Memory B cell (primary cell): Measurements from ENCODE around the gene SDK1.

ENCODE experiments used
- ATAC-seq: fragments of 150-1000 bp; cut with Tn5 transposase; 2 replicates; pipeline ENCODE4 v1.10.0; 2021; ENCODE audit warnings: low read depth, mild to moderate bottlenecking, moderate library complexity
- DNase-seq, 2 donors: peaks; one replicate each; pipeline ENCODE4 v3.0.0; 2022; ENCODE audit warnings: low spot score in 2 of 2
- H3K27ac Mint-ChIP-seq: one replicate; pipeline ENCODE4 v1.8.0; 2022; ENCODE audit warnings: mild to moderate bottlenecking, moderate library complexity, mixed read lengths
- H3K27me3 Mint-ChIP-seq: one replicate; pipeline ENCODE4 v1.8.0; 2022; ENCODE audit warnings: mixed read lengths
- H3K36me3 Mint-ChIP-seq: one replicate; pipeline ENCODE4 v1.8.0; 2022; ENCODE audit warnings: mild to moderate bottlenecking, mixed read lengths
- H3K4me1 Mint-ChIP-seq: one replicate; pipeline ENCODE4 v1.8.0; 2022; ENCODE audit warnings: mixed read lengths
- H3K4me3 Mint-ChIP-seq: one replicate; pipeline ENCODE4 v1.8.0; 2022; ENCODE audit warnings: mild to moderate bottlenecking, moderate library complexity, mixed read lengths
- H3K9me3 Mint-ChIP-seq: one replicate; pipeline ENCODE4 v1.8.0; 2022; ENCODE audit warnings: mixed read lengths

The SDK1 gene, protein sequence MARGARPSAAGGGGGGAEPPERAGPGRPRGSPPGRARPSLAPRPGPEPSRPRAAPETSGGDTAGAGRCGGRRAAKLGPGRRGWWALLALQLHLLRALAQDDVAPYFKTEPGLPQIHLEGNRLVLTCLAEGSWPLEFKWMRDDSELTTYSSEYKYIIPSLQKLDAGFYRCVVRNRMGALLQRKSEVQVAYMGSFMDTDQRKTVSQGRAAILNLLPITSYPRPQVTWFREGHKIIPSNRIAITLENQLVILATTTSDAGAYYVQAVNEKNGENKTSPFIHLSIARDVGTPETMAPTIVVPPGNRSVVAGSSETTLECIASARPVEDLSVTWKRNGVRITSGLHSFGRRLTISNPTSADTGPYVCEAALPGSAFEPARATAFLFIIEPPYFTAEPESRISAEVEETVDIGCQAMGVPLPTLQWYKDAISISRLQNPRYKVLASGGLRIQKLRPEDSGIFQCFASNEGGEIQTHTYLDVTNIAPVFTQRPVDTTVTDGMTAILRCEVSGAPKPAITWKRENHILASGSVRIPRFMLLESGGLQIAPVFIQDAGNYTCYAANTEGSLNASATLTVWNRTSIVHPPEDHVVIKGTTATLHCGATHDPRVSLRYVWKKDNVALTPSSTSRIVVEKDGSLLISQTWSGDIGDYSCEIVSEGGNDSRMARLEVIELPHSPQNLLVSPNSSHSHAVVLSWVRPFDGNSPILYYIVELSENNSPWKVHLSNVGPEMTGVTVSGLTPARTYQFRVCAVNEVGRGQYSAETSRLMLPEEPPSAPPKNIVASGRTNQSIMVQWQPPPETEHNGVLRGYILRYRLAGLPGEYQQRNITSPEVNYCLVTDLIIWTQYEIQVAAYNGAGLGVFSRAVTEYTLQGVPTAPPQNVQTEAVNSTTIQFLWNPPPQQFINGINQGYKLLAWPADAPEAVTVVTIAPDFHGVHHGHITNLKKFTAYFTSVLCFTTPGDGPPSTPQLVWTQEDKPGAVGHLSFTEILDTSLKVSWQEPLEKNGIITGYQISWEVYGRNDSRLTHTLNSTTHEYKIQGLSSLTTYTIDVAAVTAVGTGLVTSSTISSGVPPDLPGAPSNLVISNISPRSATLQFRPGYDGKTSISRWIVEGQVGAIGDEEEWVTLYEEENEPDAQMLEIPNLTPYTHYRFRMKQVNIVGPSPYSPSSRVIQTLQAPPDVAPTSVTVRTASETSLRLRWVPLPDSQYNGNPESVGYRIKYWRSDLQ (N-terminal part only)

DNA sequence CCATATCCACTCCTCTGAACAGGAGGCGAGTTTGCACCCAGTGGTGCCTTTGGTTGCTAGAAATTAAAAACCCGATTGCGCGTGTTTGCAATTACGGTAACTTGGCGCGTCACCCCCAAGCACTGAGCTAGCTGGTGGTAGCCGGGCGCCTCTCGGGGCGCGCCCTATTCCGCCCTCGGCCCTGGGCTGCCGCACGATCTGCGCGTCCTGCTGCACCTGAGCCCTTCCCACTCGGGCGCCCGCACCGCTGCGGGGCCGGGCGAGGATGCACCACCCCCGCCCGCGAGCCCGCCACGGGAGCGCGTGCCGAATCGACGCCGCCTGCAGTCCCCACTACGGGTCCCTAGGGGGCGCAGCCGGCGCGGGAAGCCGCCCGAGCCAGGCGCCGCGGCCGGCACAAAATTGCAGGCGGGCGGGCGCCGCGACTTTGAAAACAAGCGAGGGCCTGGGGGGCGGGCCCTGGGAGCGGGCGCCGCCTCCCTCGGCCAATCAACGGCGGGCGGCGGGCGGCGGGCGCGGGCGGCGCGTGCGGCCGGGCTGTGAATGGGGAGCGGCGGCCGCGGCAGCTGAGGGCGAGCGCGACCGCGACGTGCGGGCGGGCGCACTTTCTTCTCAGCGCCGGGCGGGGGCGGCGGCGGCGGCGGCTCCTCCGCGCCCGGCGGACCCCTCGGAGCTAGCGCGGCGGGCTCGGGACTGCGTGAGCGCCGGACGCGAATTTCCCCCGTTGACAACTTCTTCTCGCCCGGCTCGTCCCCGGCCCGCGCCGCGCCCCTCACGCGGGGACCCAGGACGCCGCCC lies at the start of gene SDK1:
Gene SDK1 (plus strand): TSS at position 602 of the 798 bp plus-strand sequence. CDS start 335 bp downstream, outside the sequence.
- Mint-ChIP-seq H3K27me3 (peaks cover 12% of the 10 kb centered on the region), H3K36me3 (no peaks in the 10 kb centered on the region), H3K9me3 (peaks cover 3% of the 10 kb centered on the region), H3K4me1 (peaks cover 8% of the 10 kb centered on the region), H3K27ac (peak within 1 kb of the TSS; percentile 39), H3K4me3 (peak within 1 kb of the TSS; percentile 83)
- DNase-seq = peak; percentile 93 to 97
- ATAC-seq = peak; percentile 87

DNA sequence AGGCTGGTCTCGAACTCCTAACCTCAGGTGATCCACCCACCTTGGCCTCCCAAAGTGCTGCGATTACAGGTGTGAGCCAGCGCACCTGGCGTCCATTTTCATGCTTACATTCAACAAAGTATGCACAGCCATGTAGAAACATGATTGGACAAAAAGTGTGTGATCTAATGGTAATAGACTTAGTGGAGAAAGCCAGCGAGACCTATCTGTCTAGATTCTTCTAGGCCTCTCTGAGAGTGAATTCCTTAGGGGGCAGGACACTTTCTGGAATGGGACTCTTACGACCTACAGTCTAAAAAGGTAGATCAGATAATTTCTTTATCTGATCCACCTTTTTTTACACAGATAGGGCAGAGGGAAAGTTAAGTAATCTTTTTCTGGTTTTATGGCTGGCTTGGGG lies 46.3 kb upstream of the SDK1 start:
- Mint-ChIP-seq H3K4me3 (no peak overlapping the region), H3K36me3 (no peaks in the 10 kb centered on the region), H3K27ac (no peak overlapping the region), H3K4me1 (peaks cover 2% of the 10 kb centered on the region), H3K27me3 (peaks cover 3% of the 10 kb centered on the region), H3K9me3 (no peaks in the 10 kb centered on the region)
- ATAC-seq = no peak
- DNase-seq = no peak

DNA sequence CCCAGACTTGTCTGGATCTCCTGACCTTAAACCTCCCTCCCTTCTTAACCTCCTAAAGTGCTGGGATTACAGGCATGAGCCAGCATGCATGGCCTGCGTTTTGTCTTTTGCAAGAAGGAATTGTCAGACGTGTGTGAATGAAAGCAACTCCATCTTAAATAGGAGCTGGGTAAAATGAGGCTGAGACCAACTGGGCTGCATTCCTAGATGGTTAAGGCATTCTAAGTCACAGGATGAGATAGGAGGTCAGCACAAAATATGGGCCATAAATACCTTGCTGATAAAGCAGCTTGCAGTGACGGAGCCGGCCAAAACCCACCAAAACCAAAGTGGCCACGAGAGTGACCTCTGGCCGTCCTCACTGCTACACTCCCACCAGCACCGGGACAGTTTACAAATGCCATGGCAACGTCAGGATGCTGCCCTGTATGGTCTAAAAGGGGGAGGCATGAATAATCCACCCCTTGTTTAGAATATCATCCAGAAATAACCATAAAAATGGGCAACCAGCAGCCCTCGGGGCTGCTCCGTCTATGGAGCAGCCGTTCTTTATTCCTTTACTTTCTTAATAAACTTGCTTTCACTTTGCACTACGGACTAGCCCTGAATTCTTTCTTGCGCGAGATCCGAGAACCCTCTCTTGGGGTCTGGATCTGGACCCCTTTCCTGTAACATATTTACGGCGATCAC lies 41.2 kb upstream of the SDK1 start:
- ATAC-seq = no peak
- Mint-ChIP-seq H3K27me3 (peaks cover 10% of the 10 kb centered on the region), H3K36me3 (no peaks in the 10 kb centered on the region), H3K4me1 (peaks cover 3% of the 10 kb centered on the region), H3K4me3 (peak overlapping the region; percentile 59), H3K9me3 (no peaks in the 10 kb centered on the region), H3K27ac (no peak overlapping the region)
- DNase-seq = no peak

DNA sequence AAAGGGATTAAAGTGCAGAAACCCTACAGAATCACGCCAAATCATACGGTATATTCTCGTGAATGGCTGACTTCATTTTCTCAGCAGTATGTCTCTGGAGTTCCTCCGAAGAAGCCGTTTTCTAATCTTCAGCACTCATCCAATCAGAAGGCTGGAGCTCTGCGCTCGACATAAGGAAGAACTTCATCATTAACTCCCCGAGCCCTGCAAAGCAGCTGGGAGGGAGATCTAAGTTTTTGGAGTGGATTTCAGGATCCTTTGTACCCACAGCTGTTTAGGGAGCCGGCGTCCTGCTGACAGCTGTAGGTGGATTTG lies 40.7 kb upstream of the SDK1 start:
- H3K27me3 Mint-ChIP-seq = peaks cover 10% of the 10 kb centered on the region

DNA sequence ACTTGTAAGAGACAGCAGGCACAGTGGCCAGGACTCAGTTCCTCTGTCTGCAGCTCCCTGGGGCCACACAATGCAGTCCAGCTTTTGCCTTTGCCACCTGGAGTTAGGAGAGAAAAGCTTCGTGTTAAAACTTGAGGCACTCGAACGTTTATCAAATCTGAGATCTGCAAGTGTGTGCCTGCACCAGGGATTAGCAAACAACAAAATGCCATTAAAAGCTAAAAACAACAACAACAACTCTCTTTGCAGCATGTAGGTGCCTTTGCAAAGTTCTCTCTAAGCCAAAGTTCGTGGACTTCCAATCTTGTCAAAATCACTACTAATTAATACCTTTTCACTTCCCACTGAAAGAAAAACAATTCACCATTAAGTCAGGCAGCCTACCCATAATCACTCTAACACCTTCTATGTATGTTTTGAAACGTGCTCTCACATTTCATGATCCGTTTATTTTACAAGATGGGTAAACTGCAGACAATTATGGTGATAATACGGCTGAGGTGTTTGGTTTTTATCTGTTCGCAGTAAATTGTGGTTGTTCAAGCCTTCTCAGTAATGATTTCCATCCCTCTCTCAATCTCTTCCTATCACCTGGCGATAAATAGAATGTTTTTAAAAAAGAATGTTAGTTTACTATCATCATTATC lies 36.2 kb upstream of the SDK1 start:
- Mint-ChIP-seq H3K27me3 (peaks cover 12% of the 10 kb centered on the region), H3K27ac (no peak overlapping the region), H3K4me1 (peaks cover 3% of the 10 kb centered on the region), H3K4me3 (no peak overlapping the region), H3K36me3 (no peaks in the 10 kb centered on the region), H3K9me3 (no peaks in the 10 kb centered on the region)
- ATAC-seq (no peak), DNase-seq (no peak)

More for the DNA sequence above, 40.7 kb upstream of the SDK1 start:
- H3K9me3 Mint-ChIP-seq = no peaks in the 10 kb centered on the region
- ATAC-seq = no peak
- peak overlapping the region; percentile 59 for H3K4me3 Mint-ChIP-seq
- no peak for DNase-seq
- peaks cover 3% of the 10 kb centered on the region for H3K4me1 Mint-ChIP-seq
- no peaks in the 10 kb centered on the region for H3K36me3 Mint-ChIP-seq
- H3K27ac Mint-ChIP-seq = no peak overlapping the region

DNA sequence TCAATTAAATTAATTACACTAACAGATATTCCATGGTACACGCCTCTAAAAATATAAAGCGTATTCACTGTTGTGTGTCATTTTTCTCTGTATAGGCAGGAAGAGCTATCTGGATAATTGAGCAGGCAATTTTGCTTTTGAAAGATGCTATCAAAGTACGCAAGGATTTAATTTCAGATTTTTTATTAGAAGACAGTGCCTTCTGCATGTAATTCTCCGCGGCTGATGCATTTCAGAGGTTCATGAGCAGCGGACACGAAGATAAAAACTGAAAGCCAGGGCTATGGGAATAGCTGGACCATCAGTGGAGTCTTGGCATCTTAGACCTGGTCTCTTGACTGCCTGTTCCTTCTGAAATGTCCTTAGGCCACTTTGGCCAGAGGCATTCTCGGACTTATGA lies 35.7 kb upstream of the SDK1 start:
- no peaks in the 10 kb centered on the region for H3K36me3 Mint-ChIP-seq

DNA sequence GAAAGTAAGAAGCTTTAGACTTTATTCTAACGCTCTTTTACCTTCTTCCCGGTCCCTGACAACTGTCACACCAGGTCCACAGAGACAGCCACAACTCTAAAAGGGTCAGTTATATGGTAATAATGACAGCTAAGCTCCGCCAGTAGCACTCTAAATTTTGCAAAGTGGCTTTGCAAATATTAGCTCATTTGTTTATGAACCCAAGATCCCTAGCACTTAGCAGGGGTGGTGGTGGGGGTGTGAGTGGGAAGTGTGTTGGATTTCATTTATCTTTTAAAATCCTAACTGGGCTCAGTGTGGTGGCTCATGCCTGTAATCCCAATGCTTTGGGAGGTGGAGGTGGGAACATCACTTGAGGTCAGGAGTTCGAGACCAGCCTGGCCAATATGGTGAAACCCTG lies 34.8 kb upstream of the SDK1 start:
- H3K27ac Mint-ChIP-seq = no peak overlapping the region
- ATAC-seq = no peak

More for the DNA sequence above, 35.7 kb upstream of the SDK1 start:
- peaks cover 3% of the 10 kb centered on the region for H3K4me1 Mint-ChIP-seq
- no peak for ATAC-seq
- DNase-seq = no peak
- no peak overlapping the region for H3K27ac Mint-ChIP-seq
- peaks cover 10% of the 10 kb centered on the region for H3K27me3 Mint-ChIP-seq
- H3K9me3 Mint-ChIP-seq = no peaks in the 10 kb centered on the region
- no peak overlapping the region for H3K4me3 Mint-ChIP-seq

DNA sequence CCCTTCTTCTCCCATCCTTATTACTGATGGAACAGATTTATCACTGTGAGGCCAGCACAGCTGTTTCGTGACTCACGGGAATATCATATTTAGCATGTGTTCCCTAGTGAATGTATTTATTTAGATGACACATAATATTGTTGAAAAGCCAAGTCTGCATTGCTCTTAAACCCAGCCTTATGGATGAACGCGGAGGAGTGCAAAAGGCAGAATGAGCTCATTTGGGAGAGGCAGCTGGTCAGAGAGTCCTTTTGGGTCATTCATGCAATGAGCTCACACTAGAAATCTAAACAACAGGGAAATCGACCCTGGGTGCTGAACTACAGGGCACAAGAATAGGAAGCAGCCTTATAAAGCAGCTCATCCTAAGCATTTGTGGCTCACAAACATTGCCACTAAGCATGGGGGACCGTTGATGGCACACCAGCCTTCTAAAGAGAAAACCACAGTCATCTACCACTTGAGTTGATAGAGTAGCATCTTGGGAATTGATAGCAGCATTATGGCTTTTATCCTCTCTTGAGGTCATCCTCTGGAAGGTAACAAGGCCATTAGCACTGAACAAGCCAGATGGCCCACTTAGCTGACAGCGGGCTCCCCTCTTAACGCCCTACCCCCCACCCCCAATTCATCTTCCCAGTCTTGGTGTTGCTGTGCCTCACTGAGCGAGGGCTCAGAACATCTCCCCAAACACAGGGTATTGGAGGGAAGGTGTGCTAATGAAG lies 32.9 kb upstream of the SDK1 start:
- no peak for DNase-seq
- H3K9me3 Mint-ChIP-seq = no peaks in the 10 kb centered on the region

More for the DNA sequence above, 34.8 kb upstream of the SDK1 start:
- no peaks in the 10 kb centered on the region for H3K9me3 Mint-ChIP-seq
- H3K27me3 Mint-ChIP-seq = peaks cover 8% of the 10 kb centered on the region
- DNase-seq = no peak
- peaks cover 3% of the 10 kb centered on the region for H3K4me1 Mint-ChIP-seq
- H3K36me3 Mint-ChIP-seq = no peaks in the 10 kb centered on the region
- H3K4me3 Mint-ChIP-seq = no peak overlapping the region

DNA sequence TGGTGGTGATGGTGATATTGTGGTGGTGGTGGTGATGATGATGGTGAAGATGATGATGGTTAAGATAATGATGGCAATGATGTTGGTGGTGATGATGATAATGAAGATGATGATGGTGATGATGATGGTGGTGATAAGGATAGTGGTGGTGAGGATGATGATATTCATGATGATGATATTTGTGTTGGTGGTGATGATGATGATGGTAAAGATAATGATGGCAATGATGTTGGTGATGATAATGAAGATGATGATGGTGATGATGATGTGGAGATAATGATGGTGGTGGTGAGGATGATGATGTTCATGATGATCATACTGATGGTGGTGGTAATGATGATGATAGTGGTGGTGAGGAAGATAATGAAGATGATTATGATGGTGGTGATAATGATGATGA lies 30.7 kb upstream of the SDK1 start:
- ATAC-seq = no peak
- H3K27ac Mint-ChIP-seq = no peak overlapping the region

More for the DNA sequence above, 32.9 kb upstream of the SDK1 start:
- no peak overlapping the region for H3K27ac Mint-ChIP-seq
- ATAC-seq = no peak
- no peak overlapping the region for H3K4me3 Mint-ChIP-seq
- peaks cover 7% of the 10 kb centered on the region for H3K27me3 Mint-ChIP-seq
- H3K36me3 Mint-ChIP-seq = no peaks in the 10 kb centered on the region
- peaks cover 3% of the 10 kb centered on the region for H3K4me1 Mint-ChIP-seq

DNA sequence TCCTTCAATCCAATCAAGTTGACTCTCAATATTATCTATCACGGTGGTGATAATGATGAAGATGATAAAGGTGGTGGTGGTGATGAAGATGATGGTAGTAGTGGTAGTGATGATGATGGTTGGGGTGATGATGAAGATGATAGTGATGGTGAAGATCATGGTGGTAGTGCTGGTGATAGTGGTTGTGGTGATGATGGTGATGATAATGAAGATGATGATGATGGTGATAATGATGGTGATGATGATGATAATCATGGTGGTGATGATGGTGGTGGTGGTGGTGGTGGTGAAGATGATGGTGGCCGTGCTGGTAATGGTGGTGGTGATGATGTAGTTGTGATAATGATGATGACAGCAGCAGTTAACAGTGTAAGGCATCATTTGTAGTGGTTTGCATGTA lies 29.8 kb upstream of the SDK1 start:
- ATAC-seq = no peak

More for the DNA sequence above, 30.7 kb upstream of the SDK1 start:
- H3K36me3 Mint-ChIP-seq = no peaks in the 10 kb centered on the region
- peaks cover 3% of the 10 kb centered on the region for H3K27me3 Mint-ChIP-seq
- H3K9me3 Mint-ChIP-seq = no peaks in the 10 kb centered on the region
- H3K4me1 Mint-ChIP-seq = no peaks in the 10 kb centered on the region
- no peak overlapping the region for H3K4me3 Mint-ChIP-seq
- no peak for DNase-seq

DNA sequence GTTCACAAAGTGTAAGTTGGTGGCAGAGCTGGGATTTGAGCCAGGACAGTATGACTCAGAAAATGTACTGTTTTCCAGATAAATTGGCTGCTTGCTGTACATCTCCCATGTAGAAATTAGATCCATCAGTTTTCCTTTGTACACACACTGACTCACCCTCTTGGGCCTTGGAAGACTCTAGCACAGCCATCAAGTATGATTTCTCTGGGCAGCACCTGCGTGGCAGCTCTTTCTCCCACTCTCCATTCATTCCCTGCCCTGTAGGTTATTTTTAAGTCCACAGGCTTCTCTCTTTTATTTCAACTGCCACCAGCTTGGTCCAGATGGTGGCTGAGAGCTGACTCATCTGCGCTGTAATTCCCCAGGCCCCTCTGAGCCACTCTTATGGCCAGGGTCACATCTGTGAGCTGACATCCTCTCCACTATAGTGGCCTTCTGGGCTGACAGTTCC lies 28.3 kb upstream of the SDK1 start:
- peaks cover 6% of the 10 kb centered on the region for H3K27me3 Mint-ChIP-seq
- peaks cover 4% of the 10 kb centered on the region for H3K9me3 Mint-ChIP-seq
- H3K27ac Mint-ChIP-seq = no peak overlapping the region
- H3K36me3 Mint-ChIP-seq = peaks cover 3% of the 10 kb centered on the region
- H3K4me1 Mint-ChIP-seq = no peaks in the 10 kb centered on the region
- H3K4me3 Mint-ChIP-seq = no peak overlapping the region
- ATAC-seq (no peak), DNase-seq (no peak)

More for the DNA sequence above, 29.8 kb upstream of the SDK1 start:
- Mint-ChIP-seq H3K27ac (no peak overlapping the region), H3K27me3 (peaks cover 3% of the 10 kb centered on the region), H3K4me3 (no peak overlapping the region), H3K4me1 (no peaks in the 10 kb centered on the region), H3K9me3 (no peaks in the 10 kb centered on the region), H3K36me3 (no peaks in the 10 kb centered on the region)
- no peak for DNase-seq

DNA sequence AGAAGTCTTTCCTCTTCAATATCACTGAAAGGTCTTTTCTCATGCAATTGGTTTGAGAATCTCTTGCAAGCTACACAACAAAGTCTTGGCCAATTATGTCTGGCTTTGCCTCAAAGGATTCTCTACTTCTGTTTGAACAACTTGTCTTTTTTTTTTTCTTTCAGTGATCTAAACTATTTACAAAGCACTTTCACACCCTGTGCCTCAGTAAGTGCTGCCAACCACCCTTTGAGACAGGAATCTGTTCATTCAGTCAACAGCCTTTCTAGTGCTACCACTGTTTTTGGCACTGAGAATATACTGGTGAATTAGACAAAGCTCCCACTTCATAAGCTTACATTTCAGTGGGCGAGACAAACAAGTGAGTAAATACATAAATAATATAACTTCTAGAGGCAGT lies 26.9 kb upstream of the SDK1 start:
- H3K4me3 Mint-ChIP-seq = no peak overlapping the region
- H3K27me3 Mint-ChIP-seq = peaks cover 8% of the 10 kb centered on the region
- H3K9me3 Mint-ChIP-seq = peaks cover 4% of the 10 kb centered on the region
- peaks cover 3% of the 10 kb centered on the region for H3K36me3 Mint-ChIP-seq
- H3K27ac Mint-ChIP-seq = no peak overlapping the region
- H3K4me1 Mint-ChIP-seq = no peaks in the 10 kb centered on the region
- ATAC-seq = no peak
- no peak for DNase-seq
